Activated CD4-positive, CD25-positive, alpha-beta regulatory T cell treated with anti-CD3 and anti-CD28 coated beads, Interleukin-2, amount 50 U/mL, for 72 hours (primary cell): ENCODE results near the gene DHX16.
"Not testable (repeated sequence)": the region's sequence is repeated elsewhere in the genome, so short reads cannot be mapped to it uniquely, and the experiment has no call there.

ENCODE experiments used
- DNase-seq: peaks from one replicate; pipeline ENCODE4 v3.0.0; 2021

Gene DHX16

DNA sequence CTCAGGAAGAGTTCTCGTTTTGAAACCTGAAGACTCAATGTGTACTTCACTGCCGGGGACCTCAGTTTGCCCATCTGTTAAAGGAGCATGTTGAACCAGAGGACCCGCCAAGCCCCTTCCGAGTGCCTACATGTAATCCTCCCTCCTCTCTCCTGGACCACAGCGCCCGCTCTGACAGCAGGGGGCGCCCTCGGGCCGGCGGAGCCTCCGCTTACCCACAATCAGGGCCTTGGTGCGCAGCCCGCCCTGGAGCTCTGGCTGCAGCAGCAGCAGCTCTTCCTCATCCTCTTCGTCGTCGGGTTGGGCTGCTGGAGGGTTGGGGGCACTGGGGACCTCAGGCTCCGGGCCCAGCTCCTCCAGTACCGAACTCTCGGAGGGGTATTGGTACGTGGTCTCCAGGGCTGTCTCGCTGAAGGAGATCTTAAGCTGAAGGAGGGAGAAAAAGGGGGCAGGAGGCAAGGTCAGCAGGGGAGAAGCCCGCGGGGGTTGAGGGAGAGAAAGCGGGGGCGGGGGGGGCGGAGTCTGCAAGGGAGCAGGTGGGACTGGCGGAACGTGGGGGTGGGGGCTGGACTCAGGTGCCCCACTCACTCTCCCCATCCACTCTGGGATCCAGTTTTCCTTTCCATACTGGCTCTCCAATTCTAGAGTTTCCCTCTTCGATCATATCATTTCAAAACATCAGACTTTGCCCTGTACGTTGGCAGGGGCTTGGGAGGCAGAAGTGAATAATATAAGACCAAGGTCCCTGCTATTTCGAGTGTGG lies 6.3 kb upstream of the DHX16 start:
- peak; percentile 93 for DNase-seq

DNA sequence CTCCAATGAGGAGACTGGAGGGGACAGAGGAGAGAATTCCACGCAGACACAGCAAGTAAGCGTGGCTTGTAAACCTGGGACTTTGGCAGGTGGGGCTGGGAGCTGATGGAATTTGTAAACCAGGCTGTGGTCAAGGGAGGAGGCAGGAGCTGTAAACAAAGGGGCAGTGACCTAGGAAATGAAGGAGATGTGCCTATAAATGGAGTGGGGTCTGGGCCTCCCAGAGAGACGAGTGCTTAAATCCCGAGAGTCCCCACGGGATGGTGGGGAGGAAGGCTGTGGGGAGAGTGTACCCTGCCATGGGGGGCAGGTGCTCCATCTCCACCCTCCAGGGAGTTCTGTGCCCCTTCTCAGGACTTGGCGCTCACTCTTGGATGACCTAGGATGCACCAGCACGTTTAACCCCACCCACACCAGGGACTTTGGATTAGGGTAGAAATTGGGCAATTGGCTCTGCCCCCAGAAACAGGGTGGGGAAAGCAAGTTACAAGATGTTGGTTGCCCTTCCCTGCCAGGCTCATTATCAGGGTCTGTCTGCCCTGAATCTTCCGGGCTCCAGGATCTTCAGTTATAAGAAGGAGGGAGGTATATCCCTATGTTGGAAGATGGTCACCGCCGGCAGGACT lies 4.0 kb upstream of the DHX16 start:
- no peak for DNase-seq

DNA sequence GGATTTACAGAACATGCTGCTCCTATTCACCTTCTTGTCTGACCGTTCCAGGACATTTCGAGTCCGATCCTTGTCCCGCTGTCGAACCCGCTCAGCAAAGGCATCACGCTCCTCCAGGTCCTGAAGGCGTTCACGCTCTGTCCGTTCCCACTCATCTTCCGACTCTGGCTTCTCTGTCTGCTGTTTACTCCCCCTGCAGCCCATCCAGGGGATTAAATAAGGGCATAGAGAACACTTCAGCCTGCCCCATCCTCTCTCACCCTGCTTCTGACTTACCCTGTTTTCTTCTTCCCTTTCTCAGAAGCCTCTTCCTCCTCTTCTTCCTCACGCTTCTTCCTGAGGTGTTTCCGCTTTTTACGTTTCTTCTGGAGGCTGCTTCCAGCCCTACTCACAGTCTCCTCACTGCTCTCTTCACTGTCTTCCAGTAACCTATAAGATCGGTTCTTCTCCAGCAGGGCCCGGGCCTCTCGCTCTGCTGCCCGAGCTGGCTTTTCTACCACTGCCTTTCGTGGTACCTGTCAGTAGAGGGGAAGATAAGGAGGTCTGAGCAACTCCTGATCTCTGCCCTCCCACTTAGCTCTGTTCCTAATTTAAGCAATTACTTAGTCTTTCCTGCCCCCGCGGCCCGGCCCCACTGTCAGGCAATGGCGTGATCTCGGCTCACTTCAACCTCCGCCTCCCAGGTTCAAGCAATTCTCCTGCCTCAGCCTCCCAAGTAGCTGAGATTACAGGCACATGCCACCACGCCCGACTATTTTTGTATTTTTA lies 1.9 kb downstream of the DHX16 start:
- no peak for DNase-seq

GRCh38 chr6:30666300-30666699 lies 6.5 kb downstream of the DHX16 start:
- DNase-seq: not testable (repeated sequence)

DNA sequence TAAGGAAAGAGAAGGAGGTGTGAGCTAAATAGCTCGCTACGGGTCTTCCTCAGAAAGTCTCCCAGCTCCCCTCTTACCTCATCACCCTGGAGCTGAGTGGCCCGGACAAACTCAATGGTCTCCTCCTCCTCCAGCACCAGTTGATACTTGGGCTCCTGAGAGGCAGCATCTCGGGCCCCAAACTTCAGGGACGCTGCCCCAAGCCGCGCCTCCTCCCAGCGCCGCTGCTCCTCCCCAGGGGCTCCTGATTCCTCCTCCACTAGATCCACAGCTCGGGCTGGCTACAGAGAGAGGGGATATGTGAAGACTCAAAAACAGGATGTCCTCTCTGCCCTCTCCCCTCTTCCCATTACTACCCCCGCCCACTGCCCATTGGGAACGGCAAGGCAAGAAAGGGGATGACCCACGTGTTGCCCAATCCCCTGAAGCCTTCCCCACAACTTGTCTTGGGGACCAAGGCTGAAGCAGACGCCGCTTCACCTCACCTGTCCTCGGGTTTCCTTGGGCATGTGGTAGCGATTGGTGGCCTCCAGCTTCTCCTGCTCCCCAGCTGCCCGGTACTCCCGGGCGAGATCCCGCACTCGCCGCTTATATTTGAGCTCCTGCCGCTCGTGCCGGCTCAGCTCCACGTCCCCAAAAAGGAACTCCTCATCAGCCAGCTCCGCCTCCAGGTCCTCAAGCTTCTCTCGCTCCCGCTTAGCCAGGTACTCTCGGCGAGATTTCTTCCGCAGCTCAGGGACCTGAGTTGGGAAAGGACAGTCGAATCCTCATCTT lies 7.6 kb downstream of the DHX16 start:
- no peak for DNase-seq

DNA sequence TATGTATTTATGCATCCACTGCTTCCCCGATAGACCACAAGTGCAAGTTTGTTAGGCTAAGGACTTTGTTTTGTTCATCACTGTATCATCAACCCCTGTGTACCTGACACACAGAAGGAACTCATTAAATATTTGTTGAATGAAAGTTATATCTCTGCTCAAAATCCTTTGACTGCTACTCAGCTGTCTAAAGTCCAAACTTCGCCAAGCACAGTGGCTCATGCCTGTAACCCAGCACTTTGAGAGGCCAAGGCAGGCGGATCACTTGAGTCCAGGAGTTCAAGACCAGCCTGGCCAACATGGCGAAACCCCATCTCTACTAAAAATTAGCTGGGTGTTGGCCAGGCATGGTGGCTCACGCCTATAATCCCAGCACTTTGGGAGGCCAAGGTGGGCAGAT lies 14.9 kb downstream of the DHX16 start:
- DNase-seq: not testable (repeated sequence)

DNA sequence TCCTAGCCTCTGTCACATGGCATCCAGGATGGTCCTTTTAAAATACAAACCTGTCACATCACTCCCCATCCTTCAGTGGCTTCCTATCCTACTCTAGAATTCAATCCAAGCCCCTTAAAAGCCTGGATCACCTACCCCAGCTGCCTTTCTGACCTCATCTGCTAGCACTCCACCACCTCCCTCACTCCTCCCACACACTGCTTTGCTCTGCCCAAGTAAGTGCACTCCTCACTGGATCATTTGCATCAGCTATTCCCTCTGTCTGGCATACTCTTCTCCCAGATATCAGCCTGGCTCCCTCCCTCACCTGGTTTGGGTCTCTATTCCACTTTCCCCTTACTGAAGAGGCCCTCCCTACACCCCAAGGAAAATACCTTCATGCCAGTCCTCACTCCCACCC lies 15.4 kb downstream of the DHX16 start:
- DNase-seq: no peak

- DNase-seq: no peak
Observed at GRCh38 chr6:30656513-30656912, 16.3 kb downstream of the DHX16 start.

DNA sequence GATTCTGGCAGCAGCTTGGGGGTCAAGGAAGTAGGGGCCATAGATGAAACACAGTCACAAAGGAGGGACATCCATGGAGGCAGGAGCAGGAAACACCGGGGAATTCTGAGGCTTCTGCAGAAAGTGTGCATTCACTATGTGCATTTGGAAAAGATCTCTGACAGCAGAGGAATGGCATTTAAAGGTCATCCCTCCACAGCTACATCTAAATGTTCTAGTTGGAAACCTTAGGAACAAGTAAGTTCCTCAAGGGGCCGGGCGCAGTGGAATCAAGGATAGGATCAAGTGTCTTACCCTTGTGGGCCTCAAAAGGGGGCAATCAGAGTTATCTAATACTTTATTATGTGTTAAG lies 17.1 kb downstream of the DHX16 start:
- no peak for DNase-seq

DNA sequence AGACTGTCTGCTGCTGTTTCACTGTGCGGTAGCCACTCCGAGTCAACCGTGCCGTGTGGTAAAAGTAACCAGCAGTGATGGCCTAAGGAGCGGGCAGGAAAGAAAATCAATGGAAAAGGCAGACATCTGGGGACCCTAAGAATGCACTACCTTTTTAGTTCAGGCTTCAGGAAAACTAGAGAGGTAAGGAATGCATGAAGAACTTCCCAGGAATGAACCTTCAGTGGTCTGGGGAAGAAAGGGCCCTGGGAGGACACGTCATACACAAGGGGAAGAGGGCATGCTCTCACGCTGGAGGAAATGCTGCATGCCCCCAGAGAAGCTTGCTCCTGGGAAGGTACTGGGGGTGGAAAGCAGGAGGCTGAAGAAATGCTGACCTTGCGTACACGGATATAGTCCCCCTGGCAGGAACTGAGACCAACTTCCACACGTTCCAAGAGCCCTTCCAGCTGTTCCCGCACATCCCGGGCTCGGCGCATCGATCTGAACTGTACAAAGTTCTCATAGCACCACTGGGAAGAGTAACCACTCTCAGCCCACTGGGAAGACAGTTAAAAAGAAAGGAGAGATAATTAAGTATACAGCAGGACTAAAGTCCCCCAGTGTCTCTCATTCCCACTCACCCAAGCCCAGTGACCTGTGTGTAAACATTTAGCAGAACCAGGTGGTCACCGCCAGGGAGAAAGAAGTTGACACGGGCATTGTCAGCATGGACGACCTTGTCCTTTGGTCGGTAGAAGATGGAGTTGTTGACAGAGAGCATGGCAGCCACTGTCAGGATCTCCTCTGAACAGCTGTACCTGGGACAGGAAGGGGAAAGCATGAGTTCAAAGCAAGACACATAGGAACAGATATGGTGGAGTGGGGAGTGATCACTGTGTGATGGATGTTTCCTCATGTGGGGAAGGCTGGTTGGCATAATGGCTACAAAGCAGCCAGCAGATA lies 17.7 kb downstream of the DHX16 start:
- no peak for DNase-seq

- DNase-seq: no peak
Observed at GRCh38 chr6:30651143-30651542, 21.7 kb downstream of the DHX16 start.

GRCh38 chr6:30647242-30648116 lies 25.3 kb downstream of the DHX16 start:
- peak; percentile 80 for DNase-seq

GRCh38 chr6:30646450-30647241 lies 26.2 kb downstream of the DHX16 start, which contains the start of gene C6orf136:
Gene C6orf136, plus strand, starts transcription at chr6:30647133. Its CDS starts 99 bp downstream, at chr6:30647232.
- peak; percentile 88 for DNase-seq

- DNase-seq: no peak
Observed at GRCh38 chr6:30645989-30646388, 26.8 kb downstream of the DHX16 start.

DNA sequence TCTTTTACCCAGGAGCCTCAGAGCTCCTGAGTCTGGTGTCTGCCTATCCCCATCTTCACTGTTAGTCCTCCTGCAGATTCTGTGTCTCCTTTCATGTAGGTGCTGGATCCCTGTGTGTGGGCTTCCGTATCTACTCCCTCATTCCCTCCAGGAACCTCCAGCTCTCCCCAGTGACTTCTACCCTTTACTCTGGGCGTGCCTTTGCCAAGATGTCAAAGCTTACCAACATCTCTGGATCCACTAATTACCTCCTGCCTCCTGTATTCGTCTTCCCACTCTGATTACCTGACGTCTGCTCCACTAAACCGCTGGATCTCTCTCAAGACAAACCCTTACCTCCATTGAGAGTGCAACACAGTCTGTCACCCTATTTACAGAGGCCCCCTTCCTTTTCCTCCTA lies 28.0 kb downstream of the DHX16 start:
- no peak for DNase-seq

DNA sequence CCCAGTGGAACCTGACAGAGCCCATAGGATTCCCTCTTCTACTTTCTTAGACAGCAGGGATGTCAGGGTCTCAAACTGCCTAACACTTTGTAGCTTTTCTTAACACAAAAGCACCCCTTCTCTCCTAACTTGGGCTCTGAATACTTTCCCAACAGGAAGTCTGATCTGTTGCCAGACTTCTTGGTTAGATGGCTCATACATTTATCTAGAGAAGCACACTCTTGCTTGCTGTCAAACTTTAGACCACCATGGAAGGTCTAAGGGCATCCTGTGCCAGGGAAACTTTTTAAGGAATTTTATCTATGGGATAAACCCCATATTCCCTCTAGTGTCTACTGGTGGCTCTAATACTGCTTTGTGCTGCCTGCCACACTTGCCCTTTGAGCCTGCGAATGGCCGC lies 29.1 kb downstream of the DHX16 start:
- DNase-seq: no peak

DNA sequence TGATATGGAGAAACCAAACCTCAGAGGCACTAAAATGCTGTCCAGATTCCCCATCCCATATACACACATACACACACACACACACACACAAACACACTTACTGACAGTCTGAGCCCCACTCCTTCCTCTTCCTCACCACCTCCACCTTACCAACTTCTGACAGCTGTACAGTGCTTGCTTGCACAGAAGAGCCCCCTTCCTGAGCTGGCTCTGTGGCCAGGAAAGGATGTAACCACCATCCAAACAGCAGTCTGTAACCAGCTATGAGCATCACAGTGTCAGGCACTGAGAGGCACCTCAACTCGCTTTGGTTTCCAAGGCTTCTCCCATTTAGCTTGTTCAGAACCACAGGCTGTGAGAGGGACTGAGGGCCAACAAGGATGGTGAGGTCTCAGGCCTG lies 31.8 kb downstream of the DHX16 start:
- DNase-seq: no peak

GRCh38 chr6:30640481-30640880 lies 32.3 kb downstream of the DHX16 start:
- DNase-seq: no peak

DNA sequence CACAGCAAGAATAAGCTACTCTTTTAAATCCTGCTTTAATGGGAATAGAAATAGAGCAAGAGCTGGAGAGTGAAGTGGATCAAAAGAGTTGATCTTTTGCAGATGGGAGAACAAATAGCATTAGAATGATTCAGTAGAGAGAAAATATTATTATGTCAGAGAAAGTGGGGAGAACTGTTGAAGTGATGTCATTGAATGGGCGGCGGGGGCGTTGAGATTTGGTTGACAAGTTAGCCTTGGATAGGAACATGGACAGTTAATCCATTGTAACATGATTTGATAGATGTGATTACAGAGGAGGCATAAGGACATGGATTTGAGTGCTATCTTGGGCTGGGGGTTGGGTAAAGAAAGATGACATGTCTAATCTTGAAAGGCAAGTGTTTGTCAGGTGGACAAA lies 37.0 kb downstream of the DHX16 start:
- no peak for DNase-seq
